ENCODE data around the gene INTS2. TPM values are rescaled to one million over a fixed set of nuclear protein-coding genes. Genes with fewer than 3 reads are reported as not detected.
"Not testable (repeated sequence)": the region's sequence is repeated elsewhere in the genome, so short reads cannot be mapped to it uniquely, and the experiment has no call there.

Gene INTS2
- total and polyA plus RNA-seq, 2 donors = 3.9 to 13.1 TPM

DNA sequence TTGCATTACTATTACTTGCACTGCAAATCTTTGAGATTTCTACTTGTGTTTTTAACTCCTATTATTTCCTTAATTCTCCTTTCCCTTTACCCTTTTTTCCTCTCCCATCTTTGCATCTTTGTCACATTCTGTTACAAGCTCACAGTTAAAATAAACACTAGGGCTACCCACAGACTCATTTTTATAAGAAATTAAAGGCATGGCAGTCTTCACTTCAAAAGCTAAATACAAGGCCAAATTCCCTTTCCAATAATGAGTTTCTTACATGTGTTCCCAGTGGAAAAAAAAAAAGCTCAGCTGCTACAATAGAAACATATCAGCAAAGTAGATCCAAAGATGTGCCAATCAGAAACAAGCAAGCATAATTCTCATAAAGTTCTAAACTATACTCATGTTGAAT lies 60.7 kb downstream of the INTS2 start:
- Histone ChIP-seq H3K27ac (ENCODE audit: low read depth in 1 of 2, low read length in 1 of 2) (no peak overlapping the region), H3K27me3 (ENCODE audit: control insufficient read depth in 2 of 2, insufficient read depth in 1 of 2, low read length in 1 of 2) (no peaks in the 10 kb centered on the region), H3K9me3 (ENCODE audit: control insufficient read depth in 2 of 2, insufficient read depth in 1 of 2, low read length in 1 of 2) (no peaks in the 10 kb centered on the region), H3K4me1 (ENCODE audit: control insufficient read depth in 2 of 2, insufficient read depth in 2 of 2, low read length in 2 of 2) (peaks cover 0 to 3% of the 10 kb centered on the region in 2 donors), H3K36me3 (ENCODE audit: control insufficient read depth in 2 of 2, insufficient read depth in 2 of 2, low read length in 1 of 2) (peaks cover 3 to 18% of the 10 kb centered on the region in 2 donors), H3K4me3 (ENCODE audit: low read length in 2 of 2) (no peak overlapping the region)
- DNase-seq (ENCODE audit: low read depth in 6 of 9, low spot score in 9 of 9) = no peak

DNA sequence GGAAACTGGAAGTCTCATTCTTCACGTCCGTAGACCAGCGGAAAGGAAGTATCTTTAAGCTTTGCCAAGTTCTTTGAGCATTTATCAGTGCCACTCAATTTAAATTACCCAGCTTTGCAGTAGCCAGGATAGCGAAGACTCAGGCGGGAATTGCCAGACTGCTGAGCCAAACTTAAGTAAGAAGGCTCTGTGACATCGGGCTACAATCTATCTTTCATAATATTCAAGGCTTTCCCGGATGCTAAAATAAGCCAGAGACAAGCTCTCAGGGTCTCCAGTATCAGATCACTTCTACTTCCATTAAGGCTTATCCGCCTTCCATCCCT lies 64.0 kb downstream of the INTS2 start:
- no peak for DNase-seq (ENCODE audit: low read depth in 6 of 9, low spot score in 9 of 9)
- H3K36me3 ChIP-seq (ENCODE audit: control insufficient read depth in 2 of 2, insufficient read depth in 2 of 2, low read length in 1 of 2) = peaks cover 0 to 5% of the 10 kb centered on the region in 2 donors
- no peaks in the 10 kb centered on the region for H3K9me3 ChIP-seq (ENCODE audit: control insufficient read depth in 2 of 2, insufficient read depth in 1 of 2, low read length in 1 of 2)
- WGBS = 6% methylated on average over 8 of the region's 8 CpGs
- H3K4me1 ChIP-seq (ENCODE audit: control insufficient read depth in 2 of 2, insufficient read depth in 2 of 2, low read length in 2 of 2) = peaks cover 0 to 3% of the 10 kb centered on the region in 2 donors
- peak overlapping the region; percentile 52 to 86 for H3K4me3 ChIP-seq (ENCODE audit: low read length in 2 of 2)
- H3K27ac ChIP-seq (ENCODE audit: low read depth in 1 of 2, low read length in 1 of 2) = peak overlapping the region; percentile 68 to 70
- no peaks in the 10 kb centered on the region for H3K27me3 ChIP-seq (ENCODE audit: control insufficient read depth in 2 of 2, insufficient read depth in 1 of 2, low read length in 1 of 2)

GRCh38 chr17:61862975-61863800 lies 64.6 kb downstream of the INTS2 start, which contains the start of gene BRIP1:
Gene BRIP1 (minus strand): TSS chr17:61863528. CDS start chr17:61861539, 1,989 bp downstream.
- H3K36me3 ChIP-seq (ENCODE audit: control insufficient read depth in 2 of 2, insufficient read depth in 2 of 2, low read length in 1 of 2) = peaks cover 0 to 5% of the 10 kb centered on the region in 2 donors
- peak within 1 kb of the TSS; percentile 81 to 92 for H3K27ac ChIP-seq (ENCODE audit: low read depth in 1 of 2, low read length in 1 of 2)
- H3K9me3 ChIP-seq (ENCODE audit: control insufficient read depth in 2 of 2, insufficient read depth in 1 of 2, low read length in 1 of 2) = no peaks in the 10 kb centered on the region
- peak within 1 kb of the TSS; percentile 52 to 86 for H3K4me3 ChIP-seq (ENCODE audit: low read length in 2 of 2)
- DNase-seq (ENCODE audit: low read depth in 6 of 9, low spot score in 9 of 9) = peak; percentile 82 to 96 (median 90)
- under 1% methylated on average over 43 of the region's 43 CpGs for WGBS
- peaks cover 0 to 3% of the 10 kb centered on the region in 2 donors for H3K4me1 ChIP-seq (ENCODE audit: control insufficient read depth in 2 of 2, insufficient read depth in 2 of 2, low read length in 2 of 2)
- H3K27me3 ChIP-seq (ENCODE audit: control insufficient read depth in 2 of 2, insufficient read depth in 1 of 2, low read length in 1 of 2) = no peaks in the 10 kb centered on the region

GRCh38 chr17:61862105-61862574 lies 65.6 kb downstream of the INTS2 start:
- H3K4me3 ChIP-seq (ENCODE audit: low read length in 2 of 2) = peak overlapping the region; percentile 52 to 86
- DNase-seq (ENCODE audit: low read depth in 6 of 9, low spot score in 9 of 9) = peak in 1 of 9 donors; percentile 18

DNA sequence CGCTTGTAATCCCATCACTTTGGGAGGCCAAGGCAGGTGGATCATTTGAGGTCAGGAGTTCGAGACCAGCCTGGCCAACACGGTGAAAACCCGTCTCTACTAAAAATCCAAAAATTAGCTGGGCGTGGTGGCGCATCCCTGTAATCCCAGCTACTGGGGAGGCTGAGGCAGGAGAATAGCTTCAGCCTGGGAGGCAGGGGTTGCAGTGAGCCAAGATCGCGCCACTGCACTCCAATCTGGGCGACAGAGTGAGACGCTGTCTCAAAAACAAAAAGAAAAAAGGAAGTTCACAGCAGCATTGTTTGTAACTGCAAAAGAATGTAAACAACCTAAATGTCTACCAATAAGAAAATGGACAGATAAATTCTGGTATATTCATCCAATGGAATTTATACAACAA lies 67.4 kb downstream of the INTS2 start:
- not testable (repeated sequence) for DNase-seq (ENCODE audit: low read depth in 6 of 9, low spot score in 9 of 9); H3K4me3 ChIP-seq (ENCODE audit: low read length in 2 of 2); H3K9me3 ChIP-seq (ENCODE audit: control insufficient read depth in 2 of 2, insufficient read depth in 1 of 2, low read length in 1 of 2); H3K27ac ChIP-seq (ENCODE audit: low read depth in 1 of 2, low read length in 1 of 2); H3K4me1 ChIP-seq (ENCODE audit: control insufficient read depth in 2 of 2, insufficient read depth in 2 of 2, low read length in 2 of 2); H3K27me3 ChIP-seq (ENCODE audit: control insufficient read depth in 2 of 2, insufficient read depth in 1 of 2, low read length in 1 of 2); H3K36me3 ChIP-seq (ENCODE audit: control insufficient read depth in 2 of 2, insufficient read depth in 2 of 2, low read length in 1 of 2)
- WGBS = 98% methylated on average over 10 of the region's 10 CpGs

More at GRCh38 chr17:61862105-61862574, 65.6 kb downstream of the INTS2 start:
- H3K4me1 ChIP-seq (ENCODE audit: control insufficient read depth in 2 of 2, insufficient read depth in 2 of 2, low read length in 2 of 2) = peaks cover 0 to 3% of the 10 kb centered on the region in 2 donors
- H3K36me3 ChIP-seq (ENCODE audit: control insufficient read depth in 2 of 2, insufficient read depth in 2 of 2, low read length in 1 of 2) = no peaks in the 10 kb centered on the region
- no peak overlapping the region for H3K27ac ChIP-seq (ENCODE audit: low read depth in 1 of 2, low read length in 1 of 2)
- WGBS = 44% methylated on average over 1 of the region's 1 CpG
- H3K9me3 ChIP-seq (ENCODE audit: control insufficient read depth in 2 of 2, insufficient read depth in 1 of 2, low read length in 1 of 2) = no peaks in the 10 kb centered on the region
- no peaks in the 10 kb centered on the region for H3K27me3 ChIP-seq (ENCODE audit: control insufficient read depth in 2 of 2, insufficient read depth in 1 of 2, low read length in 1 of 2)

DNA sequence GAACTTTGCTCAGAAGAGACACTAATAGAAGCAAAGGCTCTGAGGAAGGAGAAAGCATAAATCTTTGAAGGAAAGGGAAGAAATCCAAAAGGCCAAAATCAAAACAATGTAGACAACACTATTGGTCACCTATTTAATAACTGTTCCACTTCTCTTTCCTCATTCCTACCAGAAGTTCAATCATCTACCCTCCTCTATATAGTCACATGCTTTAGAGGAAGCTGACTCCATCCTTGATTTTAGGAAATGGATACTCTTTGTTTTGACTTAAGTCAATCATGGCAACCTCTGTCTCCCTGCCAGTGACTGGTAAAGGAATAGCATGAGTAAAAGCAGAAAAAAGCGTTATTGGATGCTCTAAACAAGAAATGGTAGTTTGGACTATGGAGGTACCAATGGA lies 71.7 kb downstream of the INTS2 start:
- H3K9me3 ChIP-seq (ENCODE audit: control insufficient read depth in 2 of 2, insufficient read depth in 1 of 2, low read length in 1 of 2) = no peaks in the 10 kb centered on the region
- WGBS = 99% methylated on average over 1 of the region's 1 CpG
- no peaks in the 10 kb centered on the region for H3K4me1 ChIP-seq (ENCODE audit: control insufficient read depth in 2 of 2, insufficient read depth in 2 of 2, low read length in 2 of 2)
- DNase-seq (ENCODE audit: low read depth in 6 of 9, low spot score in 9 of 9) = no peak
- H3K27ac ChIP-seq (ENCODE audit: low read depth in 1 of 2, low read length in 1 of 2) = no peak overlapping the region
- H3K36me3 ChIP-seq (ENCODE audit: control insufficient read depth in 2 of 2, insufficient read depth in 2 of 2, low read length in 1 of 2) = peaks cover 3 to 19% of the 10 kb centered on the region in 2 donors
- H3K4me3 ChIP-seq (ENCODE audit: low read length in 2 of 2) = no peak overlapping the region
- H3K27me3 ChIP-seq (ENCODE audit: control insufficient read depth in 2 of 2, insufficient read depth in 1 of 2, low read length in 1 of 2) = no peaks in the 10 kb centered on the region

DNA sequence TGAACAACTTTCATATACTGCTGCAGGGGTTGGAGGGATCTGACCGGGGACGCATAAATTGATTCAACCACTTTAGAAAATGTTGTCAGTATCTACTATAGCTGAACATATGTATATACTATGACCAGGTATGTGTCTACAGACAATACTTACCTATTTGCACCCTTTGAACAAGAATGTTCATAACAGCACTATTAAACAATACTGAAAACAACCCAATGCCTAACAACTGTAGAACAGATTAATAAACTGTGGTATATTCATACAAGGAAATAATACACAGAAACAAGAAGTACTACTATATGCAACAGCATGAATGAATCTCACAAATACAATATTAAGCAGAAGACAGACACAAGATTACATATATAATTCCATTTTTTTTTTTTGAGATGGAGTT lies 74.9 kb downstream of the INTS2 start:
- DNase-seq (ENCODE audit: low read depth in 6 of 9, low spot score in 9 of 9) = no peak
- H3K36me3 ChIP-seq (ENCODE audit: control insufficient read depth in 2 of 2, insufficient read depth in 2 of 2, low read length in 1 of 2) = peaks cover 3 to 21% of the 10 kb centered on the region in 2 donors
- no peaks in the 10 kb centered on the region for H3K27me3 ChIP-seq (ENCODE audit: control insufficient read depth in 2 of 2, insufficient read depth in 1 of 2, low read length in 1 of 2)
- H3K4me1 ChIP-seq (ENCODE audit: control insufficient read depth in 2 of 2, insufficient read depth in 2 of 2, low read length in 2 of 2) = no peaks in the 10 kb centered on the region
- no peak overlapping the region for H3K4me3 ChIP-seq (ENCODE audit: low read length in 2 of 2)
- no peak overlapping the region for H3K27ac ChIP-seq (ENCODE audit: low read depth in 1 of 2, low read length in 1 of 2)
- WGBS = 99% methylated on average over 2 of the region's 2 CpGs
- H3K9me3 ChIP-seq (ENCODE audit: control insufficient read depth in 2 of 2, insufficient read depth in 1 of 2, low read length in 1 of 2) = no peaks in the 10 kb centered on the region

- Histone ChIP-seq H3K9me3 (ENCODE audit: control insufficient read depth in 2 of 2, insufficient read depth in 1 of 2, low read length in 1 of 2) (no peaks in the 10 kb centered on the region), H3K4me3 (ENCODE audit: low read length in 2 of 2) (no peak overlapping the region), H3K27me3 (ENCODE audit: control insufficient read depth in 2 of 2, insufficient read depth in 1 of 2, low read length in 1 of 2) (no peaks in the 10 kb centered on the region), H3K36me3 (ENCODE audit: control insufficient read depth in 2 of 2, insufficient read depth in 2 of 2, low read length in 1 of 2) (peaks cover 5 to 27% of the 10 kb centered on the region in 2 donors), H3K27ac (ENCODE audit: low read depth in 1 of 2, low read length in 1 of 2) (no peak overlapping the region), H3K4me1 (ENCODE audit: control insufficient read depth in 2 of 2, insufficient read depth in 2 of 2, low read length in 2 of 2) (no peaks in the 10 kb centered on the region)
- no peak for DNase-seq (ENCODE audit: low read depth in 6 of 9, low spot score in 9 of 9)
Measured at GRCh38 chr17:61849674-61850073, 78.1 kb downstream of the INTS2 start.

GRCh38 chr17:61848896-61849295 lies 78.9 kb downstream of the INTS2 start:
- H3K36me3 ChIP-seq (ENCODE audit: control insufficient read depth in 2 of 2, insufficient read depth in 2 of 2, low read length in 1 of 2) = peaks cover 3 to 30% of the 10 kb centered on the region in 2 donors
- no peak overlapping the region for H3K27ac ChIP-seq (ENCODE audit: low read depth in 1 of 2, low read length in 1 of 2)
- no peak overlapping the region for H3K4me3 ChIP-seq (ENCODE audit: low read length in 2 of 2)
- WGBS = 98% methylated on average over 2 of the region's 2 CpGs
- H3K27me3 ChIP-seq (ENCODE audit: control insufficient read depth in 2 of 2, insufficient read depth in 1 of 2, low read length in 1 of 2) = no peaks in the 10 kb centered on the region
- no peak for DNase-seq (ENCODE audit: low read depth in 6 of 9, low spot score in 9 of 9)
- no peaks in the 10 kb centered on the region for H3K4me1 ChIP-seq (ENCODE audit: control insufficient read depth in 2 of 2, insufficient read depth in 2 of 2, low read length in 2 of 2)
- no peaks in the 10 kb centered on the region for H3K9me3 ChIP-seq (ENCODE audit: control insufficient read depth in 2 of 2, insufficient read depth in 1 of 2, low read length in 1 of 2)

Data from thymus (tissue), 11 donors.